Measurements from ENCODE around the gene LSMEM2. TPM values are rescaled to one million over a fixed set of nuclear protein-coding genes. Genes with fewer than 3 reads are reported as not detected.

The LSMEM2 gene
- polyA plus RNA-seq, 1 experiment, result not detected

DNA sequence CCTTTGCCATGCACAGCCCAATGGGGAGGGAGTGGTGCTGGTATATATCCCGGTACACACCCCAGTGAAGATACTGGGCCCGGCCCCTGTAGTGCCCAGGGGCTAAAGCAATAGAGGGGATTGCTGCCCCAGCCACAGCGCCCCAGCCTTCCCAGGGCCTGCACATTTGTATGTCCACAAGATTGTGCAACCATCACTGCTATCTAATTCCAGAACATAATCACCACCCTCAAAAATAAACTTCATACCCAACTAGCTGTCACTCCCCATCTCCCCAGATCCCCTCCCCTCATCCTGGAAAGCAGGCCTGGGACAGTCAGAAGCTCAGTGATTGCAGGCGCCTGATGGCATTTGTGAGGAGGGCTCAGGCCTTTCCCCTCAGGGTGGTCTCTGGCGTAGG, 29.4 kb upstream of the LSMEM2 start:
- TF ChIP-seq, protein P1, sequence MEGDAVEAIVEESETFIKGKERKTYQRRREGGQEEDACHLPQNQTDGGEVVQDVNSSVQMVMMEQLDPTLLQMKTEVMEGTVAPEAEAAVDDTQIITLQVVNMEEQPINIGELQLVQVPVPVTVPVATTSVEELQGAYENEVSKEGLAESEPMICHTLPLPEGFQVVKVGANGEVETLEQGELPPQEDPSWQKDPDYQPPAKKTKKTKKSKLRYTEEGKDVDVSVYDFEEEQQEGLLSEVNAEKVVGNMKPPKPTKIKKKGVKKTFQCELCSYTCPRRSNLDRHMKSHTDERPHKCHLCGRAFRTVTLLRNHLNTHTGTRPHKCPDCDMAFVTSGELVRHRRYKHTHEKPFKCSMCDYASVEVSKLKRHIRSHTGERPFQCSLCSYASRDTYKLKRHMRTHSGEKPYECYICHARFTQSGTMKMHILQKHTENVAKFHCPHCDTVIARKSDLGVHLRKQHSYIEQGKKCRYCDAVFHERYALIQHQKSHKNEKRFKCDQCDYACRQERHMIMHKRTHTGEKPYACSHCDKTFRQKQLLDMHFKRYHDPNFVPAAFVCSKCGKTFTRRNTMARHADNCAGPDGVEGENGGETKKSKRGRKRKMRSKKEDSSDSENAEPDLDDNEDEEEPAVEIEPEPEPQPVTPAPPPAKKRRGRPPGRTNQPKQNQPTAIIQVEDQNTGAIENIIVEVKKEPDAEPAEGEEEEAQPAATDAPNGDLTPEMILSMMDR (IDR thresholded peaks at IDR 0.05; ENCODE audit: low read depth, low read length), result no peak
- POLR2A ChIA-PET, result interaction anchor here (3.4 kb wide), 1 partner anchor 14 kb away, joined by 10 read pairs; no protein-coding TSS in a partner anchor
- Histone ChIP-seq H3K9me3 (ENCODE audit: control insufficient read depth, insufficient read depth, low read length) (no peaks in the 10 kb centered on the region; the same call in 1 of the 2 replicates), H3K27ac (ENCODE audit: low read depth, low read length) (peak overlapping the region; percentile 11), H3K4me3 (ENCODE audit: low read depth, low read length) (no peak overlapping the region), H3K27me3 (ENCODE audit: control insufficient read depth, insufficient read depth, low read length) (no peaks in the 10 kb centered on the region)
- CTCF ChIA-PET, result interaction anchor here (4.2 kb wide), 1 partner anchor 10 kb away, joined by 31 read pairs; no protein-coding TSS in a partner anchor
- no peak for DNase-seq (ENCODE audit: low read depth, low spot score)

DNA sequence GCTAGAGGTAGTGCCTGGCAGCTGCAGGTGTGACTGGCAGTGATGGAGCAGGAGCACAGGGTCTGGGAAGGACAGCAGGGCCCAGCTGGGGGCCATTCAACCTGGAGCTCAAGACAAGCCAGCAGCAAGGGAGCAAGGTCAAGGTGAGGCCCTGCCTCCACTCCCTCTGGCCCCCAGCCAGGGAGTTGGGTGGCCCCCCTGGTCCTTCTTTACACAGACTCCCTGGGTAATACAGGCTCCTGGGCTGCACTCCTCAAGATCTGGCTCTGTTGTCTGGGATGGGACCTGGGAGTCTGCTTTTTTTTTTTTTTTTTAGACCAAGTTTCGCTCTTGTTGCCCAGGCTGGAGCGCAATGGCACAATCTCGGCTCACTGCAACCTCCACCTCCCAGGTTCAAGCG, 28.4 kb upstream of the LSMEM2 start:
- Histone ChIP-seq H3K9me3 (ENCODE audit: control insufficient read depth, insufficient read depth, low read length) (no peaks in the 10 kb centered on the region; the same call in 1 of the 2 replicates), H3K27me3 (ENCODE audit: control insufficient read depth, insufficient read depth, low read length) (no peaks in the 10 kb centered on the region), H3K27ac (ENCODE audit: low read depth, low read length) (peak overlapping the region; percentile 11), H3K4me3 (ENCODE audit: low read depth, low read length) (no peak overlapping the region)
- TF ChIP-seq, protein P1 (IDR thresholded peaks at IDR 0.05; ENCODE audit: low read depth, low read length), result no peak
- DNase-seq (ENCODE audit: low read depth, low spot score), result no peak
- ChIA-PET POLR2A (interaction anchor here (0.6 to 3.4 kb wide), 4 partner anchors 9 to 24 kb away, joined by 3 to 10 read pairs (median 5); no protein-coding TSS in a partner anchor), CTCF (interaction anchor here (0.5 to 4.2 kb wide), 5 partner anchors 7 to 96 kb away, joined by 3 to 31 read pairs (median 3); no protein-coding TSS in a partner anchor)

DNA sequence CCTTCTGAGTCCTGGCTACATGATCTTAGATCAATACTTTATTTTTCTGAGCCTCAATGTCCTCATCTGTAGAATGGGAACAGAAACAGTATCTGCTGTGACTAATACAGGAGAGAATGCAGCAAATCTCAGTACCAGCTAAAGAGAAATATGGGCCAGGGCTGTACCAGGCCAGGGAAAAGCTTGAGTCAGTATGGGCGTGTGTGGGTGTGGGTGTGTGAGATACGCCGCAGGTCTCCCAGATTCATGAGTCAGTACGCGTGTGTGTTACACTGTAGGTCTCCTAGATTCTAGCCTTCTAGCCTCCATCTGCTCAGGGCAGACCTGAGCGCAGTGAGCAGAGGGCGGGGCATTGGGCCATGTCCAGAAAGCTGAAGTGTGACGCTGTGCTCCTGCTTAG, 27.7 kb upstream of the LSMEM2 start:
- POLR2A ChIA-PET, result interaction anchor here (0.6 to 3.4 kb wide), 4 partner anchors 9 to 24 kb away, joined by 3 to 10 read pairs (median 5); no protein-coding TSS in a partner anchor
- H3K4me3 ChIP-seq (ENCODE audit: low read depth, low read length), result no peak overlapping the region
- DNase-seq (ENCODE audit: low read depth, low spot score), result no peak
- H3K9me3 ChIP-seq (ENCODE audit: control insufficient read depth, insufficient read depth, low read length), result no peaks in the 10 kb centered on the region; the same call in 1 of the 2 replicates
- TF ChIP-seq, protein P1 (IDR thresholded peaks at IDR 0.05; ENCODE audit: low read depth, low read length), result no peak
- peak overlapping the region; percentile 47 for H3K27ac ChIP-seq (ENCODE audit: low read depth, low read length)
- no peaks in the 10 kb centered on the region for H3K27me3 ChIP-seq (ENCODE audit: control insufficient read depth, insufficient read depth, low read length)
- CTCF ChIA-PET, result interaction anchor here (0.5 to 4.2 kb wide), 4 partner anchors 8 to 96 kb away, joined by 3 to 31 read pairs (median 6); no protein-coding TSS in a partner anchor

DNA sequence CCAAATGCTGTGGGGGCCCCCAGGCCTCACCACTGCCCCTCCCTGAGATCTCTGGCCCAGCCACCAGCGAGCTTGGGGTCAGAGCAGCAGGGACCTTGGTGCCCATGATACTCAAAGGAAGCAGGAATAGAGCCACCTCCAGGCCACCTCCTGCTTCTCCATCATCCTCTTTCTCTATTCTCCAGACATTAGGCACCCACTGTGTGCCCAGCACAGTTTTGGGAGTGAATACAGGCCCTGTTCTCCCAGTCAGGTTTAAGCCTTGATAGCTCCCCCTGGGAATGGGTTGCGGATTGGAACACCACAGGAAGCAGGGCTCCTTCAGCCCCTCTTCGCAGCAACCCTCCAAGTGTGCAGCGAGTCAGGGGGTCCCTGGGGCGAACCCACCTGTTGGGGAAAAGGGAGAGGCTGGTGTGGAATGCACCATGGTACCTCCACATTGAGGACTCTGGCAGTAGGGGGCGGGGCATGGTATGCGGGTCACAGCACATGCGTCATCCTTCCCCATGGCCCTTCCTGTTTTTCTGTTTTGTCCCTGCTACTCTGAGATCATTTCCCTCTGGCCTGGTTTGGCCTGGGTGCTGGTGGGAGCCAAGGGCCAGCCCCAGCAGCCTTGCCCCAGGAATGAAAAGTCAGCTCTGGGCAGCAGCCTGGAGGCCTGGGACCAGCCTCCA, 24.2 kb upstream of the LSMEM2 start:
- H3K27ac ChIP-seq (ENCODE audit: low read depth, low read length), result peak overlapping the region; percentile 39

More for the DNA sequence above, 24.2 kb upstream of the LSMEM2 start:
- TF ChIP-seq, protein P1 (IDR thresholded peaks at IDR 0.05; ENCODE audit: low read depth, low read length), result no peak
- H3K27me3 ChIP-seq (ENCODE audit: control insufficient read depth, insufficient read depth, low read length), result no peaks in the 10 kb centered on the region
- CTCF ChIA-PET, result interaction anchor here (0.6 to 1.7 kb wide), 2 partner anchors 8 to 28 kb away, joined by 6 to 8 read pairs; no protein-coding TSS in a partner anchor
- POLR2A ChIA-PET, result no interaction called here
- H3K9me3 ChIP-seq (ENCODE audit: control insufficient read depth, insufficient read depth, low read length), result no peaks in the 10 kb centered on the region; the same call in 1 of the 2 replicates
- H3K4me3 ChIP-seq (ENCODE audit: low read depth, low read length), result no peak overlapping the region
- DNase-seq (ENCODE audit: low read depth, low spot score), result no peak

All from AG04450 (cell line).